Fibroblast of skin of right quadriceps (primary cell): Measurements from ENCODE around the gene TRIM66.
A peak's percentile ranks its signal among the peaks of the same experiment; 100 is the strongest.

Experiments used
- DNase-seq: peaks from one replicate; pipeline ENCODE4 v3.0.0-alpha.2; 2013

The TRIM66 gene

DNA sequence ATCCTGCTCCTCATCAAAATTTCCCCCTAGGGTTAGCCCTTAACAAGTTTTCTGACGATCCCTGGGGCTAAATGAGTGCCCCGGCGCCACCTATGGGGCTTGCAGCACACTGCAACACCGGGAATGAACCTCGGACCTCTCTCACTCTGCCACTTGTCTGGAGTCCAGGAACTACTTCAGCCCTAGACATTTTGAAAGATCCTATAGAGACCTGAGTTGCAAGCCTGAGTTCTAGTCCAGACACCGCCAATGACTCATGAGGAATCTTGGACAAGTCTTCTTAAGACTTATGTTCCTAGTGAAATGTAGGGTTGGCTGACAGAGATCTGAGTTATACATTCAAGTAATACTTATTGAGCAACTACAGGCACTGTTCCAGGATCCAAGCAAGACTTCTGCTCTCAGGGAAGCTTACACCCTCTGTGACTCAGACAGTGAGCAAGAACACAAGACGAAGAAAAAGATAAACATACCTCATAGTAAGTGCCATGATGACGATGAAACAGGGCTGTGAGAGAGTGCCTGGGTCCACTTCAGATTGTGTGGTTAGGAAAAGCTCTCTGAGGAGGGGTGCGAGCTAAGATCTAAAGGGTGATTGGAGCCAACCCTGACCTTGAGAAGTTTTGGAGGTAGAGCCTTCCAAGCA lies 78.3 kb downstream of the TRIM66 start:
- DNase-seq = peak; percentile 100

DNA sequence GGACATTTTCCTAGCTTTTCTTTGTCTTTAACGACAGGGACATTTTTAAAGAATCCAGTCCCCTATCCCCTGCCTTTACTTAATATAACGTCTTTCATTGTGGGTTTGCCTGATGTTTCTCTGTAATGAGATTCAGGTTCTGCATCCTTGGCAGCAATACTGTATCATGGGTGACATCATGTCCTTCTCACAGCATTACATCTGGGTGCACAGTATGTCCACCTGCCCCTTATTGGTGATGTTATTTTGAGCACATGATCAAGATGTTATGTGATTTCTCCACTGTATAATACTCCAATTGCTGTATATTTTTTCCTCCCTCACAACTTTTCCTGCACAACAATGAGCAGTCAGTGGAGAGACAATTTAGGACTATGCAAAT lies 78.8 kb downstream of the TRIM66 start:
- DNase-seq = no peak

DNA sequence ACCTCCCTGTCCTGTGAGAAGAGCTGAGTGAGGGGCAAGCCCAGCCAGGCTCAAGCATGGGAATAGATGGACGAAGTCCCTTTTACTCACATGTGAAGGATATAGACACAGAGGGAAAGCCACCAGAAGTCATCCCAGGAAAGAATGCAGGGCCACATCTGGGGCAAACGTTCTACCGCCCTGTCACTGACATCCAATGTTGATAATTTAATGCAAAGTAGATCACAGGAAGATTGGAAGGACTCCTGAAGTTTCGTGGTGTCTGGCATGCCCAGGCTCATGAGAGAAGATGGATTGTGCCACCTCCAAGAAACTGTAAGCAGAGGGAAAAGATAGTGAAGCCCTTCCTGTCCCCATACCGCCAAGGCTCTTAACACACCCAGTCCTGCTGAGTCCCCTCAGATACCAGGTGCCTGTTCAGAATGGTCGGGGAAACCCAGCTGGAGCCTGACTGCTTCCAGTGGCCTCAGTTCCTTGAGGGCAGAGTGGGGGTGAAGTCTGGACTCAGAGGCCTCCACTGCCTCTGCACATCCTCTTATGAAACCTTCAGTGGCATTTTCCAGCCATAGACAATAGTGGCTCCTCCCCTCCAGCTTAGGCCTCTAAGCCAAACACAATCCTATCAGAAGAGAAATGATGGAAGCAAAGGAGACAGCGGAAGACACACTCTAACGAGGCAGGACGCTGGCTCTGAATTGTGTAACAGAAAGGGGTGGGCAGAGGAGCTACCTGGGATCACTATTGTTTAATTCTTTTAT lies 80.9 kb downstream of the TRIM66 start:
- no peak for DNase-seq

DNA sequence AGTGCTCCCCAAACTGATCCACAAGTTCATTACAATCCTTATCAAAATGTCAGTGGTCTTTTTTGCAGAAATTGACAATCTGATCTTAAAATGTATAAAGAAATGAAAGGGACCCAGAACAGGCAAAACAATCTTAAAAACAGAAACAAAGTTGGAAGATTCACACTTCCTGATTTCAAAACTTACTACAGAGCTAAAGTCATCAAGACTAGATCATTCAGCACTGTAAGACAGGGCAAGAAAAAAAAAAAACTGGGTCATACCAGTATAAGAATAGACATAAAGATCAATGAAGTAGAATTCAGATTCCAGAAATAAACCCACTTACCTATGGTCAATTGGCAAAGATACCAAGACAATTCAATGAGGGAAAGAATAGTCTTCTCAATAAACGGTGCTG lies 84.0 kb downstream of the TRIM66 start:
- no peak for DNase-seq

DNA sequence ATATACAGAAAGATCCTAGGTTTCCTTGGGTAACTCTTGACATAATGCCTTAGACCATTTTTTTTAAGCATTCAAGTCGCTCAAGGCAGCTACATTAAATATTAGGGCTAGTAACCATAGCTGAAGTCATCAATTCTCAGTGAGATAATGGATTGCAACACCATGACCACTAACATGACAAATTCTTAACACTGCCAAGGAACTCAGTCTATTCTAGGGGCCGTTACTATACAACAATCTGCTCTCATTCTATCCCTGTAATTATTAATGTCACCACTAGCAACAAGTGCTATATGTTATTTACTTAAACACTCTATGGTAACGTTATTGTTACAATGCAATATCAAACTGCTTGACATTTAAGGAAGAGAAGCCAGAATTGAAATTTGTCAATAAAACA lies 85.3 kb downstream of the TRIM66 start:
- DNase-seq = peak; percentile 67

DNA sequence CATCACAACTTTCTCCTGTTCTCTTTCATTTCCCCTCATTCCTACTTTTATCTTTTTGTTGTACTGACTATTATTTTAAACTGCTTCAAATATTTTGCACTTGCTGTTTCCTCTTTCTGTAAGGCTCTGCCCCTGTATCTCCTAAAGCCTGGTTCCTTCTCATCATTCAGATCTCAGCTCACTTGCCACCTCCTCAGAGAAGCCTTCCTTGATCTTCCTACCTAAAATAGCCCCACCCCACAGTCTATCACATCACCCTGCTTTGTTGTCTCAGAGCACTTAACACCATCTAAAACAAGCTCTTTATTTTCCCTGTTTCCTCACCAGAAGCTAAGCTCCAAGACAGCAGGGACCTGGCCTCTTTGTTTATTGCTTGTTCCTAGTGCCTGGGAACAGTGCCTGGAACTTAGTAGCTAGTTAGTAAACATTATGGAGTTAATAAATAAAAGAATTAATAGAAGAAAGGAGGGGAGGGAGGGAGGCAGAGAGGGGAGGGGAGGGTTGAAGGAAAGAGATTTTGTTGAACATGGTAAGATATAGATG lies 85.9 kb downstream of the TRIM66 start:
- no peak for DNase-seq

DNA sequence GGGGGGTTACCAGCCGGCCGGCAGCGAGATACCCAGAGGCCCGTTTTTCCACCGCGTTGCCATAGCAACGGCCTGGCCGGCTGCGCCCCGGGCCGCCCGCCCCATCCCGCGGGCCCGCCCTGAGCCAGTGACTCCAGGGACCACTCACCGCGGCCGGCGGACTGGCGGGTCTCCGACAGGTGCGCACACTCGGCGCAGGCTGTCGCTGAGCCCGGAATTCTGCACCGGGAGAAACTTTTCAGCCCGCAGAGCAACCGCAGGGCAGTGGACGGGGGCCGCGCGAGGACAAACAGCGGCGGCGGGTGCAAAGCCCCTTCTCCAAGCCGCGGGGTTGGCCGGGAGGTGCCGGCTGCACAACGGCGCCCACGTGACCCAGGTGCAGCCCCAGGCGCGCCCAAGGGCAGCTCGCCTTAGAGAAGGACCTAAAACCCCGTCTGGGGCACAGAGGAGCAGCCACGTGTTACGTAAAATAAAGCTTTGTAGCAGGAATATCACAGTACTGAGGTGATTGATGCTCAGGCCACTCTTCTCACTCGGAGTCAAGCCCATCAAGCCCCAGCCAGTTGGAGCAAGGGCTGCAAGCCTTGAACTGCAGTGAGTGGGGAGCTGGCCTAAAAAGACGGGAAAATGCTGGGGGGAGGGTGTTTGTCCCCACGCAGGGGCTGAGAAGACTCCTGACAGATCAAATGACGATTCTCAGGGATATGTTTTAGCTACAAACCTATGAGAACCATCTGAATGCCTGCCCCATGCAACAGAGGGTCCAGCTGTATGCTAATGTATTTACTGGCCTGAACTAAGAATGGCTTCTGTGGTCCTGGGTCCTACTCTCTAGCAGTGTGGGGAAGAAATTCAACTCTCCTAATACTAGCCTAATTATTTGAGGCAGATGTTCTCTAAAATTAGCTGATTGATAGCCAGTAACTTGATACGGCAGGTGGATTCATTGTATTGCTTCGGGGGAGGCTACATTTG lies 88.2 kb downstream of the TRIM66 start, which contains the start of gene STK33:
TSS of gene STK33 (minus strand) at position 294 of the 975 bp plus-strand sequence. CDS start 119,323 bp downstream, outside the sequence.
- DNase-seq = peak; percentile 37

DNA sequence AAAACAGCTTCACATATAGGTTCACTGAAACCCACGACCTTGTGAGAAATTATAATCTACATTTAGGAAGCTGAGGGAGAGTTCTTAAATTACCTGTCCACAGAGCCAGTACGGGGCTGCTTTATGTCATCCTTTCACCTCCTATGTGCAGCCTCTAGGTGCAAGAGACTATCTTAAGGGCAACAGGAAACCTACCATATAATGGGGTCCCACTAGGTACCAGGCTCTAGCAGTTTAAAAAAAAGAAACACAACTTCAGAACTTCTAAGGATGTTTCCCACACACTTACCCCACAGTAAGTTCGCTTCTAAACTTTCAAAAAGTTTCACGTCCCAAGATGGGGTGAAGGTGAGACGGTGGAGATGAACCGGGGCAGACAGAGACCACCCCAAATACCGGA lies 89.0 kb downstream of the TRIM66 start:
- DNase-seq = no peak

DNA sequence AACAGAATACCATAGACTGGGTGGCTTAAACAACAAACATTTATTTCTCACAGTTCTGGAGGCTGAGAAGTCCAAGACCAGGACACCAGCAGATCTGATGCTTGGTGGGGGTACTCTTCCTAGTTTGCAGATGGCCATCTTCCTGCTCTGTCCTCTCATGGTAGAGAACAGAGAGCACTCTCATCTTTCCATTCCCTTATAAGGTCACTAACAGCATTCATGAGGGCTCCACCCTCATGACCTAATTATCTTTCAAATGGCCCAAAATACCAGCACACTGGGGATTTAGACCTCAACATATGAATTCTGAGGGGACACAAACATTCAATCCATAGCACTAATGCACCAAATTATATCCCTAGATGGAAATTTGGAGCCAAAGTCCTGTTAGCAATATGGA lies 94.5 kb downstream of the TRIM66 start:
- DNase-seq = no peak

DNA sequence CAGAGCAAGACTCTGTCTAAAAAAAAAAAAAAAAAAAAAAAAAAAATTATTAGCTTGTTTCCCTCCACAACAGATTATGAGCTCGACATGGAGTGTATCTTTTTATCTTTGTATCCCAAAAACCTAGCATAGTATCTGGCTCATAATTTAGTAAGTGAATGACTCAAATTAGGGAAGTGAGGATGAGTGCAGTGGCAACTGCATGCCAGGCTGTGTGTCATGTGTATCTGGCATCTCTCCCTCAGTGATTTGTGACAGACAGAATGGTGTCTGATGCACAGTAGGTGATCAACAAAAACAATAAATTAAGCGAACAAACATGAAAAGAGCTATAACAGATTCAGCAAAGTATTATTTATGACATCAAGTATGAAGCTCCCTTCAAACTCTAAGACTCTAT lies 95.7 kb downstream of the TRIM66 start:
- DNase-seq = no peak

DNA sequence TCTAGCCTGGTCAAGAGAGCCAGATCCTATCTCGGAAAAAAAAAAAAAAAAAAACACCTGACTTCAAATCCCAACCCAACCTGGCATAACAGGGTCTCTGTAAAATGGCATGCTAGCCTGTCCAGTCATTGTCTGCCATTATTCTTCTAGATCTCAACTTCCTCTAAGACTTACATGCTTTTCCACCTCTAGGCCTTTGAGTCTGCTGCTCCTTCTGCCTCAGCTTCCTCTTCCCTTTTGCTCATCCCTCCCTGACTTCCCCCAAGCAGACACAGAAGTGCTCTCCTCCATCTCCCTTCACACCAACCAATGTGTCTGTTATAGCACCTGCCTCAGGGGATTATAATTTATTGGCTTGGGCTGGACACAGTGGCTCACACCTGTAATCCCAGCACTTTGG lies 96.3 kb downstream of the TRIM66 start:
- no peak for DNase-seq

DNA sequence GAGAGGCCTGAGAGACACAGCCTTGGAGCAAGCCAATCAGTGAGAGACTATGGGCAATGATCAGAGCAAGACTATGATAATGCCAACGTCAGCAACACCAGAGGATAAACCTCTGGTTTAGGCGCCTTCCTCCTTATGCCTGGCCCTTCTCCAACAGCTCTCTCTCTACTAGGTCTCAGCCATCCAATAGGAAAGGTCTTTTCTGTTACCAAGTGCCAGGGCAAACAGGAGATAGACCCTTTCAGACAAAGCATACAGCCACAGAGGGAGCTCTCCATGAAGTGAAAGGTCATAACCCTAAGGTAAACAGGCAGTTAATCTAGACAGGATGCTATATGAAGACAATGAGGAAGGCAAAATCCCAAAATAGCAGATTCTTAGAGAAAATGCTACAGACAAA lies 98.0 kb downstream of the TRIM66 start:
- no peak for DNase-seq

DNA sequence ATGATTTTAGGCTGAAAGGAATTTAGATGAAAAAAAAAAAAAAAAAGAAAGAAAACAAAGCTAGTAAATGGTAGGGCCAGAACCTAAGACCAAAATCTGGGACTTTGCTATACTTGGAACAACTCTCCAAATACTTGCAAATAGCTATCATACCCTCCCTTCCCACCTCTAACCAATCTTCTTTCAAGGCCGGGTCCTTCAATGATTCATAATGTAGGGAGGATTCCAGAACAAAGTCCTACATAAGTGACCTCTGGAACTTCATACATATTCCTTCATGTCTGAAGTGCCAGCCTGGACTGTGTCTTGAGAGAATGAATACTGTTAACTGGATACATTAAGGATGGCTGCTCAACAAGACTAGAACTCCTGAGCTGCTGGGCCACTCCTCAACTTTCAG lies 98.4 kb downstream of the TRIM66 start:
- DNase-seq = peak; percentile 38

DNA sequence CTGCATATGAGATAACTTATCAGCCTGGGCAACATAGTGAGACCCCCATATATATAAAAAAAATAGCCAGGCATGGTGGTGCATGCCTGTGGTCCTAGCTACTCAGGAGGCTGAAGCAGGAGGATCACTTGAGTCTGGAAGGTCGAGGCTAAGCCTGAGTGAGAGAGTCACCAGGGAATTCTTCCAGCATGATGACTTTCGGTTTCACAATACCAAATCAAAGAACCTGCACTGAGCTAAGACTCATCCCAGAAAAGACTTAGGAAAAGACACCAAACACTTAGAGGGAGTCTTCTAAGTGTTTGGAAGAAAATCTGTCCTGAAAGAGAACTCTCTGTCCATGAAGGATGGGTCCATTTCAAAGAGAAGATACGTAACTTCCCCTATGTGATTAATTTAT lies 101.2 kb downstream of the TRIM66 start:
- DNase-seq = no peak

DNA sequence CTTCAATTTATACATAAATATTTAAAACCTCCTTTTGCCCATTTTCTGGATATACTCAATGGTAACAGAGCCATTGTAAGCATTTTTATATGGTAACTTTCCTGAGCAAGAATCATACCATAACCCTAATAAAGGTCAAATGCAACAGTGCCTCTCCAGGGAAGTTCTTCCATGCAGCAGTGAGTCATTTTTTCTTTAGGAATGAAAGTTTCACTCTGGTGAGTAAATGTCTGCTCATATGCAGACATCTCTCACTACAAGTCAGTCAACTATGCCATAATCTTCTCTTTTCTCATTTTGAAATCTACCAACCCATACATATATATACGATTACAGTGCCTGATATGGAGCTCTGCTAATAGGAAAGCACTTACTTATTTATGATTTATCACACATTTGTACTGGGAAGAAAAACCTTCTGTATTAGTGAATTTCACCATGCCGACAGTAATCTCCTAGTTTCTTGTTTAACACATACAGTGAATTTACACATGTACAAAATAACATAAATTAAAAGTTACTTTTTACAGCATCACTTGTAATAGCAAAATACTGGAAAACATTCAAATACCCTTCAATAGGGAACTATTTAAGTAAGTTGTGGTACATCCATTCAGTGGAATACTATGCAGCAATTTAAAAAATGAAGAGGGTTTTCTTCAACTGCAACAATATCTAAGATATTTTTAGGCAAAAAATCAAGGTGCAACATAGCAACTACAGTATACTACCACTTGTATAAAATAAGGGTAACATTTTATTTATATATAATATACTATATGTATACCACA lies 104.5 kb downstream of the TRIM66 start:
- no peak for DNase-seq

DNA sequence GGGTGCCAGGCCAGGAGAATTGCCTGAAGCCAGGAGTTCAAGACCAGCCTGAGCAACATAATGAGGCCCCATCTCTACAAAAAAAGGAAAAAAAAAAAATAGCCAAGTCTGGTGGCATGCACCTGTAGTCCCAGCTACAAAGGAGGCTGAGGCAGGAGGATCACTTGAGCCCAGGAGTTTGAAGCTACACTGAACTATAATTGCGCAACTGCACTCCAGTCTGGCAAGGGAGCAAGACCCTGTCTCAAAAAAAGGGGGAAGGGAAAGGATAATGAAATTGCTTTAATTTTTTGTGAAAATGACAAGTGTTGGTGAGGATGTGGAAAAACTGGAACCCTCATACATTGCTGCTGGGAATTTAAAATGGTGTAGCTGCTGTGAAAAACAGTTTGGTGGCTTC lies 107.7 kb downstream of the TRIM66 start:
- no peak for DNase-seq

DNA sequence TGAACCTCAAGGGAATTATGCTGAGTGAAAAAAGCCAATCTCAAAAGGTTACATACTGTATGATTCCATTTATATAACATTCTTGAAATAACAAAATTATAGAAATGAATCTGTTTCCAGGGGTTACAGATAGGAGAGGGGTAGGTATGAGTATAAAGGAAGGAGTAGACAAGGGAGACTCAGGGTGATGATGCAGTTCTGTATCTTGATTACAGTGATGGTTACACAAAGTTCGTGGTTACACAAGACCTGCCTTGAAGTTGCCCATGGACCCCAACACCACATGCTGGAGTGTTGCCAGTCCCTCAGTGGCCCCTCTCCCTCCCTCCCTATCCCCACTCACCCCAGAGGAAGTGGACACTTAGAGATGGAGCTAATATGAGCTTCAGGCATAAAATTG lies 108.7 kb downstream of the TRIM66 start:
- DNase-seq = no peak

DNA sequence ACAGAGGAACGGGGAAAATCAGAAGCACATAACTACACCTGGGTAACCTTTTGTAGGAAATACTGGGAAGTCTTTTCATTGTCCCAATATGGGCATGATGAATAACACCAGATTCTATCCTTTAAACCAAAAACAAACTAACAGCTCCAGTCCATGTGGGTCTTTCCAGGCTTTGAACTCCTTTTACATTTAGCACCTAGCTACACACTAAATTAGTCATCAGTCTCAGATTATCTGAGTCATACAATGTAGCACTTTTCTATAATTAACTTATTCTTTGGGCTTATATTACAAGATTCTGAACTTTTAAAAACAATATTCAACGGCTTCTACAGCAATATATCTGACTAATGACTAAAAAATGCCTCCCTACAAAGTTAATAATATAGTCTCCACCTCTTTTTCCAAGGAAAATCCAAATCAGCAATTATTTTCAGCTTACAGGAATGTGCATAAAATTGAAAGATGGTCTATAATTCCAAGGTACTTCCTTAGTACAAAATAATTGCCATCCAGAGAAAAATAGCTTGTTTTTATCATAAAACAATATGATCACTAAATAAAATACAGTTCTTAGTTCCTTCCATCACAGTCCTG lies 114.8 kb downstream of the TRIM66 start:
- peak; percentile 60 for DNase-seq

DNA sequence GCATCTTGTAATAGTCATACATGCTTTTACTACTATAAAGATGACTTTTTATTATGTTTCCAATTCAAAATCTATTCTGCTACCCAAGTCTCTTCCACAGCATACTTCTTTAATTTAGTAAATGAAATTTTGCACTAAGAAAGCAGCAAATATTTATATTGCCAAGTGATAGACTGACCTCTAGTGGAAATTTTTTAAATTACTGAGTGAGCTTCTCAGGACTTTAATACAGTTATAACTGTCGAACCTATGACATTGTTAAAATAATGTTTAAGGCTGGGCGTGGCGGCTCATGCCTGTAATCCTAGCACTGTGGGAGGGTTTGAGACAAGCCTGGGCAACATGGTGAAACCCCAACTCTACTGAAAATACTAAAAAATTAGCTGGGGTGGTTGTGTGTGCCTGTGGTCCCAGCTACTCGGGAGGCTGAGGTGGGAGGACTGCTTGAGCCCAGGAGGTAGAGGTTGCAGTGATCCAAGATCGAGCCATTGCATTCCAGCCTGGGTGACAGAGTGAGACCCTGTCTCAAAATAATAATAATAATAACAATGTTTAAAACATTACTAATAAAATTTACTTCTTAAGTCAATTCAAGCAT lies 115.8 kb downstream of the TRIM66 start:
- peak; percentile 54 for DNase-seq

DNA sequence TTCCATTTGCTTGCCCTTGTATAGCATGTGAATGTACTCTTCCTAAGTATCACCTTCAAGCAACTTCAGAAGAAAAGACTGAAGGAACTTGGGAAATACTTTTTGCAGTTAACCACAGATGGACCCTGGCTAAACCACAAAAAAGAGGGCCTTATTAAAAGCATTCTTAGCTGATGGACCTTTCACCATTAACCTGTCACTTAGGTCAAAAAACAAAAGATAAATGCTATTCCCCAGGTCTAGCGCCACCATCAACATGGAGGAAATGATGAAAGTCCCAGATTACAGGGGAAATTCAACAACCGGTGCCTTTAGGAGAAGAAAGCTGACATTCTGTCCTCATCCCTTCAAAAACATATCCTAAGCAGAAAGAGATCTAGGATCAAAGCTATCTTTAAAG lies 117.9 kb downstream of the TRIM66 start:
- no peak for DNase-seq
